GM08714 (cell line): Measurements from ENCODE around the gene USP17L18.
"Not testable (repeated sequence)": the region's sequence is repeated elsewhere in the genome, so short reads cannot be mapped to it uniquely, and the experiment has no call there.

Experiments used
- H3K4me3 ChIP-seq: fragments of 200-500 bp; sonication (Bioruptor generic); 2 replicates; pipeline ENCODE4 v1.5.1; 2014; ENCODE audit warnings: mild to moderate bottlenecking, low read length, inconsistent platforms

The USP17L18 gene

GRCh38 chr4:9247953-9248680 lies at the start of gene USP17L18:
Gene USP17L18 (plus strand): TSS chr4:9248630. CDS start chr4:9248630, 0 bp downstream.
- not testable (repeated sequence) for H3K4me3 ChIP-seq

GRCh38 chr4:9210357-9210756 lies 38.1 kb upstream of the USP17L18 start, which contains the start of gene USP17L10:
Gene USP17L10 (plus strand): TSS chr4:9210657. CDS start chr4:9210657, 0 bp downstream.
- H3K4me3 ChIP-seq: not testable (repeated sequence)

- H3K4me3 ChIP-seq: not testable (repeated sequence)
Measured at GRCh38 chr4:9214701-9215100, 33.7 kb upstream of the USP17L18 start.

- not testable (repeated sequence) for H3K4me3 ChIP-seq
Measured at GRCh38 chr4:9215105-9215504, 33.3 kb upstream of the USP17L18 start, which contains the start of gene USP17L11. Gene USP17L11 (plus strand): TSS chr4:9215405. CDS start chr4:9215405, 0 bp downstream.

GRCh38 chr4:9219852-9220251 lies 28.6 kb upstream of the USP17L18 start, which contains the start of gene USP17L12:
Gene USP17L12 (plus strand): TSS chr4:9220152. CDS start chr4:9220152, 0 bp downstream.
- H3K4me3 ChIP-seq: not testable (repeated sequence)

GRCh38 chr4:9224596-9224995 lies 23.8 kb upstream of the USP17L18 start, which contains the start of gene USP17L13:
Gene USP17L13 (plus strand): TSS chr4:9224896. CDS start chr4:9224896, 0 bp downstream.
- not testable (repeated sequence) for H3K4me3 ChIP-seq

- H3K4me3 ChIP-seq: not testable (repeated sequence)
Measured at GRCh38 chr4:9230249-9230648, 18.2 kb upstream of the USP17L18 start.

GRCh38 chr4:9234085-9234484 lies 14.3 kb upstream of the USP17L18 start, which contains the start of gene USP17L15:
Gene USP17L15 (plus strand): TSS chr4:9234385. CDS start chr4:9234385, 0 bp downstream.
- not testable (repeated sequence) for H3K4me3 ChIP-seq

GRCh38 chr4:9238461-9238860 lies 10.0 kb upstream of the USP17L18 start:
- H3K4me3 ChIP-seq: not testable (repeated sequence)

- H3K4me3 ChIP-seq: not testable (repeated sequence)
Measured at GRCh38 chr4:9243579-9243978, 4.9 kb upstream of the USP17L18 start, which contains the start of gene USP17L17. Gene USP17L17 (plus strand): TSS chr4:9243879. CDS start chr4:9243879, 0 bp downstream.

- not testable (repeated sequence) for H3K4me3 ChIP-seq
Measured at GRCh38 chr4:9253078-9253477, 4.6 kb downstream of the USP17L18 start, which contains the start of gene USP17L19. Gene USP17L19 (plus strand): TSS chr4:9253378. CDS start chr4:9253378, 0 bp downstream.

- H3K4me3 ChIP-seq: not testable (repeated sequence)
Measured at GRCh38 chr4:9257824-9258223, 9.4 kb downstream of the USP17L18 start, which contains the start of gene USP17L20. Gene USP17L20 (plus strand): TSS chr4:9258124. CDS start chr4:9258124, 0 bp downstream.

GRCh38 chr4:9262572-9262971 lies 14.1 kb downstream of the USP17L18 start, which contains the start of gene USP17L21:
Gene USP17L21 (plus strand): TSS chr4:9262872. CDS start chr4:9262872, 0 bp downstream.
- H3K4me3 ChIP-seq: not testable (repeated sequence)

GRCh38 chr4:9267319-9267718 lies 18.9 kb downstream of the USP17L18 start, which contains the start of gene USP17L22:
Gene USP17L22 (plus strand): TSS chr4:9267619. CDS start chr4:9267619, 0 bp downstream.
- not testable (repeated sequence) for H3K4me3 ChIP-seq

- H3K4me3 ChIP-seq: not testable (repeated sequence)
Measured at GRCh38 chr4:9271719-9272118, 23.3 kb downstream of the USP17L18 start.
